NCI-H1436 (cell line): Measurements from ENCODE around the gene PIEZO1.
"Not testable (repeated sequence)": the region's sequence is repeated elsewhere in the genome, so short reads cannot be mapped to it uniquely, and the experiment has no call there.

Source experiments
- DNase-seq: peaks from one replicate; lab custom pipeline; 2025; lab: John Stamatoyannopoulos, UW

PIEZO1 gene

DNA sequence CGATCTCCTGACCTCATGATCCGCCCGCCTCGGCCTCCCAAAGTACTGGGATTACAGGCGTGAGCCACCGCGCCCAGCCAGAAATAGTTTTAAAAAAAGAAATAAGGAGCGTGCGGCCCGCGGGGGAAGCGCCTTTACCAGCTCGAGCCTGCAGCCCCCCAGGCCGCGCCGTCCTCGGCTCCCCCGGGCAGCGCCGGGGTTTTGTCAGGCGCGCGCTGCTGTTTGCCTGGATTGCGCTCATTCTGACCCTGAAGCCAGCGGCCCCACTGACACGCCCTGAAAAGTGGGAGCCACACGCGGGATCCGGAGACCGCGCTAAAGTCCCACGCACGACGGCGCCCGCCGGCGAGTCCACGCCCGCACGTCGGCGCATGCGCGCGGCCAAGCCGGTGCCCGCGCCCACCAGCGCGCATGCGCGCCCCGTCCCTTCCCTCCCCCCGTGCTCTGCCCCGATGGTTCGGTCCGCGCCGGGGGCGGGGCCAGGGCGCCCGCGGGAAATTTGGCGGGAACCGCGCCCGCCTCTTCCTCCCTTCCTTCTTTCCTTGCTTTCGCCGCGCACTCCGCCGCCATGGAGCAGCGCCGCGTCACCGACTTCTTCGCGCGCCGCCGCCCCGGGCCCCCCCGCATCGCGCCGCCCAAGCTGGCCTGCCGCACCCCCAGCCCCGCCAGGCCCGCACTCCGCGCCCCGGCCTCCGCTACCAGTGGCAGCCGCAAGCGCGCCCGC is 18.4 kb upstream of the PIEZO1 start, which contains the start of gene CDT1:
Gene CDT1 (plus strand): TSS at position 526 of the 724 bp plus-strand sequence. CDS start 43 bp downstream, at position 569.
- DNase-seq, result peak; percentile 71

DNA sequence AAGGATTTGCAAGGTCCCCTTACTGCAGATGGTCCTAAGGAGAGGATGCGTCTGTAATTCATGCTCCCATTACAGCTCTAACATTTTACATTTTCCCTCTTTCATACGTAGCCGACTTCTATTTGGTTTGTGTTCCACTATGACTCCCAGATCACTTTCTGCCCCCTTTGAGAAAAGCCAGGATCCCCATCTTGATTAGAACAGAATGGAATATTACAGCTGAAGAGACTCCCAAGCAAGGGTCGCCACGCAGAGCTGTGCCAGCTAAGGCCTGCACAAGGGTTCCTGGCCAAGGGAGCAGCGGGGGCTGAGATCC is 15.2 kb upstream of the PIEZO1 start:
- no peak for DNase-seq

DNA sequence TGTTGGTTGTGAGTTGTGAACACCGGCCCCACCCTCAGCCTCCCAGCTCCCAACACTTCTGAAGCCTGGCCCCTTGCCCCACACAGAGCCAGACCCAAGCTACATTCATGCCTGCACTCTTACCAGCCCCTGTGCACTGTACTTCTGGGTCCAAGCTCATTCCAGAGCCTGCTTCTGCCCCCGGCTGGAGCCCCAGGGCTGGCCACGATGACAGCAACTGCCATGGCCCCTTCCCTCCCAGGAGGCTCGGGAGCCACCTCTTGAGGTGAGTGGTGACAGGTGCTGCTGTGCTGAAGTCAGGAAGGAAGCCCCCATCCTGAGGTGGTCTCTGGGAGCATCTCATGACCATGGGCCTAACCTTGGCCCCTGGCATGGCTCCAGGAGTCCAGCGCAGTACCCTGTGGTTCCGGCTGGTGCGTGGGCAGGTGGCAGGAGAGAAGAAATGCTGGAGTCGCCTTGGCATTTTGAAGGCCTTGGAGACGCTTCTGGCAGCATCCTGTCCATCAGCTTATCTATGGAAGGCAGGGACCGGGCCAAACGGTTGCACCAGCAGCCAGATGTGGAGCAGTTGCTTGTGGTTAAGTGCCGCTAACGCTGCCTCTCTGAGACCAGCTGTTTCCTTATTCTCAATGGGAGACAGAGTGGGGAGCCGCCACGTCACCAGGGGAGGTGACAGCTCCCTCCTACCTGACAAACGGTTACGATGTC is 14.7 kb upstream of the PIEZO1 start:
- DNase-seq, result no peak

DNA sequence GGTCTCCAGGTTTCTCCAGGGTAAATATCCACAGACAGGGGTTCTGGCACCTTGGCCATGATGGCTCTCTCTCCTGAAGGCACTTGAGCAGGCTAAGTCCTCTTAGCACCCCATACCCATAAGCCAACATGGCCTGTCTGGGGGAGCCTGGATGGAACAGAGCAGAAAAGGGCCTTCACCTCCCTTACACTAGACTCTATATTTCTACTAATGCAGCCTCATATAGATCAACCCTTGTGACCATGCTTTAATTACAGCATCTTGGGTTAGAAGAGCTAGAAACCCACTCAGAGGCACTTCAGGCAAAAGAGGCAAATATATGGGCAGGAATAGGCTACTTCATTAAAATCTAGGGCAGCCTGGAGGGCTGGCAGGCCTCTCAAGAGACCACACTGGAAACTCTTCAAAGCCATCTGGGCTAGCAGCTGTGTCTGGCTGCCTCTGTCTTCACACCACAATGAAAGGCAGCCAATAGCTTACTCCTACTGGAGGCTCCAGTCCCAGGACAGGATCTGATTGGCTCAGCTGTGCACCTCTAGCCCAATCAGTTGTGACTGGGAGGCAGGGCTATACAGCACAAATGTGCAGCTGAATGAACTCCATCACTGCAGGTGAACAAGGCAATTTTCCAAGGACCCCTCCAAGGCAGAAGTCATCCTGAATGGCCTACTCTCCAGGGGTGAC is 13.9 kb upstream of the PIEZO1 start:
- peak; percentile 80 for DNase-seq

DNA sequence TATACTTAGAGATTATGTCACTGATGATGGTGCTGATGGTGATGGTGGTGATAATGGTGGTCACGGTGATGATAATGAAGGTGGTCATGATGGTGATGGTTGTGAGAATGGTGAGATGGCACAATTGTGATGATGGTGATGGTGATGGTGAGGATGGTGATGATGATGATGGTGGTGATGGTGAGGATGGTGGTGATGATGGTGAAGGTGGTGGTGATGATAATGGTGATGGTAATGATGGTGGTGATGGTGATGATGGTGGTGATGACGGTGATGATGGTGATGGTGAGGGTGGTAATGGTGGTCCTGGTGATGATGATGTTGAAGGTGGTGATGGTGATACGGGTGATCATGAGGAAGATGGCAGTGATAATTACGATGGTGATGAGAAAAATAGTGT is 13.1 kb upstream of the PIEZO1 start:
- DNase-seq, result no peak

DNA sequence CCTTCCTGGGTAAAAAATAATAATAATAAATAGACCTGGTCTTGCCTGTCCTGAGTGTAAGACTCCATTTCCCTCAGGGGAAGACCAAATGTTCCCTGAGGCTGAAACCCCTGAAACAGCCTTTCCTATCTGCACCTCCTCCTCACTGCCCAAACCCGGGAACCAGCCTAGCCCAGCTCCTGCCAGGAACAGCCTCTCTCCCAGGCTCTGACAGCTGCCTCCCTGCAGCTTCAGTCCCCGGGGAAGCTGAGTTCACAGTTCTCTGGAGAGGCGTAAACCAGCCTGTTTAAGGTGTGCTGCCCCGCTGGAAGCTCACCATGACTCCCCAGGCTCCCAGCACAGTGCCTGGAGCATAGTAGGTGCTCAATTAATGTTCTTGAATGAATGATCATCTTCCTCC is 11.3 kb upstream of the PIEZO1 start:
- no peak for DNase-seq

GRCh38 chr16:88793251-88793954 is 8.4 kb upstream of the PIEZO1 start:
- DNase-seq, result no peak

DNA sequence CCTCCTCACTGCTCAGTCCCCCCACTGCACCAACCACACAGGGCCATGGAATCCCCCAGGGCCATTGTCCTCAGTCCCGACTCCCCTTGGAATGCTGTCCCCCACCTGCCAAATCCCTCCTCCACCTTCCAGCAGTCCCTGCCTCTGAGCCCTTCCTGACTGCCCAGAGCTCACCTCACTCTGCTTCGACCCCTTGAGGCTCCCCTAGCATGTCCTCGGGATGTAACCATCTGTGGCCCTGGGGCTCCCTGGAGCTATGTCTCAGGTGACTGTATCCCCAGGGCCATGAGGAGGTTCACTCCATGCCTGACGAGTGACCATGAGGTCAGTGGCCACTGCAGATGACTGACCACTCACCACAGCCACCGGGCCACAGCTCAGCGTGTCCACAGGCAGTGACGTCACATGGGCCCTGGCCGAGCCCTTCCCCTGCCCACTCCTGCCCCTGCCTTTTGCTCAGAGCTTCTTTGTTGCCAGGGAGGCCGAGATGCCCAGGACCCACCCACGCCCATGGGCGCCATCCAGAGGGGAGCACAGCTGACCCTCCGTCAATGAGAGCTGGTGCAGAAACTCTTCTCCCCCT is 7.7 kb upstream of the PIEZO1 start:
- no peak for DNase-seq

GRCh38 chr16:88792078-88792550 is 7.1 kb upstream of the PIEZO1 start:
- DNase-seq, result no peak

GRCh38 chr16:88790312-88791211 is 5.5 kb upstream of the PIEZO1 start:
- DNase-seq, result no peak

GRCh38 chr16:88789594-88789993 is 4.6 kb upstream of the PIEZO1 start:
- no peak for DNase-seq

DNA sequence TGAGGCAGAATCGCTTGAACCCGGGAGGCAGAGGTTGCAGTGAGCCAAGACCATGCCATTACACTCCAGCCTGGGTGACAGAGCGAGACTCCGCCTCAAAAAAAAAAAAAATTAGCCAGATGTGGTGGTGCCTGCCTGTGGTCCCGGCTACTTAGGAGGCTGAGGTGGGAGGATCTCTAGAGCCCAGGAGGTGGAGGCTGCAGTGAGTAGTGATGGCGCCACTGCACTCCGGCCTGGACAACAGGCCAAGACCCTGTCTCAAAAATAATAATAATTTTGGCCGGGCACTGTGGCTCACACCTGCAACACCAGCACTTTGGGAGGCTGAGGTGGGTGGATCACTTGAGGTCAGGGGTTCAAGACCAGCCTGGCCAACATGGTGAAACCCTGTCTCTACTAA is 3.7 kb upstream of the PIEZO1 start:
- DNase-seq, result not testable (repeated sequence)

- DNase-seq, result no peak
Measured at GRCh38 chr16:88787579-88788314, 2.7 kb upstream of the PIEZO1 start.

DNA sequence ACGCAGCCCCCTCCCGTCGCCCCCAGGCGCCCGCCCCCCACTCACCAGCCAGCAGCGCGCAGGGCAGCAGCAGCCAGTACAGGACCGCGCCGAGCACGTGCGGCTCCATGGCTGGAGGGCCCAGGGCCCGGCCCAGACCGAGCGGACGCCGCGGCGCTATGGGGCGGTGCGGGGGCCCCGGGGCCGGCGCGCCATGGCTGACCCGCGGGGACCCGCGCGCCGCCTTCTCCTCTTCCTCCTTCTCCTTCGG is 239 bp downstream of the PIEZO1 start:
- no peak for DNase-seq

DNA sequence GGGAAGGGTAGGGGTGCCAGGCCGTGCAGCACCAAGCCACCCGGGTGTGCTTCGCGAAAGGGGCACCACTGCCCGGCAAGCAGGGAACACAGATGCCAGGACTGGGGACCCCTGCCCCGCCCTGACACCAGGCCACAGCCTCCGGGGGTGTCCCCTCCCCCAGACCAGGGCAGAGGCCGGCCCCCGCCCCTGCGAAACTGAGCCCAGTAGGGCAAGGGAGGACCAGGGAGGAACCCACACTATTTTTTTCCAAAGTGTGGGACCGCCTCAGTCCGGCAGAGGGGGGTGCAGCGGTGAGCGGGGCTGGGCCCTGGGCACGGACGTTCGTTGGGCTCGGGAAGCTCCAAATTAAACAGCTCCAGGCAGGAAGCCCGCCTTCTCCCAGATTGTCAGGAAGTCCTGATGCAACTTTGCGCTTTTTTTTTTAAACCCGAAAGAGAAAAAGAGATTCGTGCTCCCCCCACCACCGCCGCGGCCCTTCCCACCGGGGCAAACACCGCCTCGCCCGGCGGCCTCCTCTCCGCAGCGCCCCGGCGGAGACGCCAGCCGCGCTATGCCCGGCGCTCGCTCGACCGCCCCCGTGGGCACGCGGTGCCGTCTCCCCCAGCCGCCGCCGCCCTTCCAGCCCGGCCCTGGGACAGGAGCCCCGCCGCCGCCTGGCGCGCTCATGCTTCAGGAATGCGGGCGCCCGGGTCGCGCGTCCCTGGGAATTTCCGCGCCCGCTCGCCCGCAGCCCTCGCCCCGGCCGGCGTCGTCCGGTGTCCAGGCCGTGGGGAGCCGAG is 755 bp downstream of the PIEZO1 start:
- no peak for DNase-seq

DNA sequence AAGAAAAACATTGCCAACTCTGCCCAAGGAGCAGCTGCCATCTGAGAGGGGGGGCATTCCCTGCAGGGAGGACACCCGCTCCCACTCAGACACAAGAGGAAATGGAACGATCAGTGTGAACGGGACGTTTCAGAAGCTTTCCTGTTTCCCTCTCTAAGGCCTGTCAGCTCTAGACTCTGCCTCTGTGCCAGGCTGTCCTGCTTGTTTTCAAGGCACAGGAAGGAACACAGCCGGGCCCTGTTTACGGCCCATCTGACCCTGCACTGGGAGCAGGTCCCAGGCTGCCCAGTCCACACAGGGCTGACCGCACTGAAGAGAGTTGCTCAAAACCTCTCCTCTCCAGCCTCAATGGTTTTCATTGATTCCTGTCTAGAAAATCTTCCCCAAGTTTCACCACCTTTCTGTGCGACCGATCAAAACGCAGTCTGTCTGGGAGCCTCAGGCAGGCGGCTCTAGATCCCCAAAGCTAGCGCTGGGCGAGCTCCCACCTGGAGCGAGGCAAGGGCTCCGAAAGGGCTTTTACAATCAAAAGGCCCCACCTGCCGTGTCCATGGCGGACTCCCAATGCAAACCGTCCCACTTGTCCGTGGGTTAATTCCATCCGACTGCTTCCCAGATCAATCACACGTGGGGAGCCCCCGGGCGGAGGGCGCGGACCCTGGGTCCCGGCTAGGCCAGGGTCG is 1.5 kb downstream of the PIEZO1 start:
- no peak for DNase-seq

GRCh38 chr16:88782454-88783390 is 2.3 kb downstream of the PIEZO1 start:
- no peak for DNase-seq
